Ammon's horn (tissue), 1 donor: ENCODE data around the gene DGKE.

Source experiments
- DNase-seq: peaks from one replicate; pipeline ENCODE4 v3.0.0-alpha.2; 2016; ENCODE audit warnings: low spot score

The DGKE gene

GRCh38 chr17:56849131-56849530, 15.2 kb downstream of the DGKE start:
- no peak for DNase-seq

- no peak for DNase-seq
These were observed 16.6 kb downstream of the DGKE start for GRCh38 chr17:56850591-56850990.

- DNase-seq: no peak
These were observed 17.1 kb downstream of the DGKE start for GRCh38 chr17:56851008-56851407.

GRCh38 chr17:56861899-56862298, 27.9 kb downstream of the DGKE start:
- no peak for DNase-seq

- DNase-seq: no peak
These were observed 30.0 kb downstream of the DGKE start for GRCh38 chr17:56863974-56864373.

- DNase-seq: no peak
These were observed 32.1 kb downstream of the DGKE start for GRCh38 chr17:56866076-56866475.

- DNase-seq: no peak
These were observed 32.5 kb downstream of the DGKE start for GRCh38 chr17:56866496-56866895.

- no peak for DNase-seq
These were observed 34.0 kb downstream of the DGKE start for GRCh38 chr17:56867948-56868376.

- DNase-seq: no peak
These were observed 34.8 kb downstream of the DGKE start for GRCh38 chr17:56868716-56869115.

- no peak for DNase-seq
These were observed 36.2 kb downstream of the DGKE start for GRCh38 chr17:56870081-56870651.

- DNase-seq: no peak
These were observed 42.8 kb downstream of the DGKE start for GRCh38 chr17:56876766-56877179.

- no peak for DNase-seq
These were observed 45.3 kb downstream of the DGKE start for GRCh38 chr17:56879280-56879679.

- peak; percentile 20 for DNase-seq
These were observed 46.2 kb downstream of the DGKE start for GRCh38 chr17:56880133-56880532.

GRCh38 chr17:56880571-56880970, 46.6 kb downstream of the DGKE start:
- no peak for DNase-seq

- DNase-seq: no peak
These were observed 47.8 kb downstream of the DGKE start for GRCh38 chr17:56881685-56882295.

GRCh38 chr17:56883616-56884015, 49.7 kb downstream of the DGKE start:
- DNase-seq: no peak

- no peak for DNase-seq
These were observed 50.7 kb downstream of the DGKE start for GRCh38 chr17:56884483-56885311.

GRCh38 chr17:56885312-56885657, 51.3 kb downstream of the DGKE start:
- no peak for DNase-seq

- DNase-seq: no peak
These were observed 52.4 kb downstream of the DGKE start for GRCh38 chr17:56886288-56886731.

GRCh38 chr17:56887105-56887504, 53.2 kb downstream of the DGKE start:
- DNase-seq: no peak

- DNase-seq: no peak
These were observed 53.9 kb downstream of the DGKE start for GRCh38 chr17:56887552-56888467.

GRCh38 chr17:56890390-56890789, 56.4 kb downstream of the DGKE start:
- DNase-seq: no peak
